Measurements from ENCODE around the gene SIRT2.

- TF ChIP-seq EZH2phosphoT487 (IDR thresholded peaks at IDR 0.05): no peak
- TF ChIP-seq, protein P1, sequence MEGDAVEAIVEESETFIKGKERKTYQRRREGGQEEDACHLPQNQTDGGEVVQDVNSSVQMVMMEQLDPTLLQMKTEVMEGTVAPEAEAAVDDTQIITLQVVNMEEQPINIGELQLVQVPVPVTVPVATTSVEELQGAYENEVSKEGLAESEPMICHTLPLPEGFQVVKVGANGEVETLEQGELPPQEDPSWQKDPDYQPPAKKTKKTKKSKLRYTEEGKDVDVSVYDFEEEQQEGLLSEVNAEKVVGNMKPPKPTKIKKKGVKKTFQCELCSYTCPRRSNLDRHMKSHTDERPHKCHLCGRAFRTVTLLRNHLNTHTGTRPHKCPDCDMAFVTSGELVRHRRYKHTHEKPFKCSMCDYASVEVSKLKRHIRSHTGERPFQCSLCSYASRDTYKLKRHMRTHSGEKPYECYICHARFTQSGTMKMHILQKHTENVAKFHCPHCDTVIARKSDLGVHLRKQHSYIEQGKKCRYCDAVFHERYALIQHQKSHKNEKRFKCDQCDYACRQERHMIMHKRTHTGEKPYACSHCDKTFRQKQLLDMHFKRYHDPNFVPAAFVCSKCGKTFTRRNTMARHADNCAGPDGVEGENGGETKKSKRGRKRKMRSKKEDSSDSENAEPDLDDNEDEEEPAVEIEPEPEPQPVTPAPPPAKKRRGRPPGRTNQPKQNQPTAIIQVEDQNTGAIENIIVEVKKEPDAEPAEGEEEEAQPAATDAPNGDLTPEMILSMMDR (IDR thresholded peaks at IDR 0.05): no peak
- no peak for TF ChIP-seq EZH2 (IDR thresholded peaks at IDR 0.05)
Measured at GRCh38 chr19:38830039-38830733, 69.2 kb downstream of the SIRT2 start.

All from neural progenitor cell (in vitro differentiated cells).